ENCODE data around the gene KIF26B.

KIF26B gene

GRCh38 chr1:245512980-245513578 is 358.3 kb downstream of the KIF26B start:
- no peak for DNase-seq
- intact Hi-C loops (cut with DNase I), result no loop called here

GRCh38 chr1:245516284-245516759 is 361.5 kb downstream of the KIF26B start:
- no peak for DNase-seq
- intact Hi-C loops (cut with DNase I), result no loop called here

GRCh38 chr1:245520611-245521010 is 365.8 kb downstream of the KIF26B start:
- intact Hi-C loops (cut with DNase I), result no loop called here
- DNase-seq, result no peak

GRCh38 chr1:245526141-245526540 is 371.4 kb downstream of the KIF26B start:
- DNase-seq, result no peak
- intact Hi-C loops (cut with DNase I), result no loop called here

- intact Hi-C loops (cut with DNase I), result no loop called here
- no peak for DNase-seq
These were observed 373.5 kb downstream of the KIF26B start for GRCh38 chr1:245528258-245528635.

- no peak for DNase-seq
- intact Hi-C loops (cut with DNase I), result no loop called here
These were observed 376.2 kb downstream of the KIF26B start for GRCh38 chr1:245530937-245531336.

- intact Hi-C loops (cut with DNase I), result no loop called here
- DNase-seq, result no peak
These were observed 383.2 kb downstream of the KIF26B start for GRCh38 chr1:245537992-245538391.

- DNase-seq, result no peak
- intact Hi-C loops (cut with DNase I), result no loop called here
These were observed 383.9 kb downstream of the KIF26B start for GRCh38 chr1:245538671-245539070.

GRCh38 chr1:245541369-245541768 is 386.6 kb downstream of the KIF26B start:
- DNase-seq, result no peak
- intact Hi-C loops (cut with DNase I), result no loop called here

GRCh38 chr1:245542365-245542764 is 387.6 kb downstream of the KIF26B start:
- intact Hi-C loops (cut with DNase I), result no loop called here

GRCh38 chr1:245544236-245544635 is 389.5 kb downstream of the KIF26B start:
- DNase-seq, result no peak
- intact Hi-C loops (cut with DNase I), result no loop called here

More at GRCh38 chr1:245542365-245542764, 387.6 kb downstream of the KIF26B start:
- no peak for DNase-seq

GRCh38 chr1:245546875-245547274 is 392.1 kb downstream of the KIF26B start:
- intact Hi-C loops (cut with DNase I), result no loop called here

GRCh38 chr1:245549996-245550719 is 395.4 kb downstream of the KIF26B start:
- intact Hi-C loops (cut with DNase I), result no loop called here
- no peak for DNase-seq

More at GRCh38 chr1:245546875-245547274, 392.1 kb downstream of the KIF26B start:
- no peak for DNase-seq

GRCh38 chr1:245550720-245551043 is 395.9 kb downstream of the KIF26B start:
- intact Hi-C loops (cut with DNase I), result no loop called here
- no peak for DNase-seq

GRCh38 chr1:245551536-245551935 is 396.8 kb downstream of the KIF26B start:
- intact Hi-C loops (cut with DNase I), result no loop called here
- DNase-seq, result no peak

GRCh38 chr1:245552331-245552730 is 397.5 kb downstream of the KIF26B start:
- DNase-seq, result no peak
- intact Hi-C loops (cut with DNase I), result no loop called here

- DNase-seq, result no peak
- intact Hi-C loops (cut with DNase I), result no loop called here
These were observed 401.3 kb downstream of the KIF26B start for GRCh38 chr1:245556057-245556456.

- no peak for DNase-seq
- intact Hi-C loops (cut with DNase I), result no loop called here
These were observed 403.3 kb downstream of the KIF26B start for GRCh38 chr1:245558069-245558468.

GRCh38 chr1:245560316-245560859 is 405.6 kb downstream of the KIF26B start:
- intact Hi-C loops (cut with DNase I), result no loop called here
- DNase-seq, result no peak

- intact Hi-C loops (cut with DNase I), result no loop called here
These were observed 407.0 kb downstream of the KIF26B start for GRCh38 chr1:245561665-245562234.

GRCh38 chr1:245566134-245566533 is 411.3 kb downstream of the KIF26B start:
- intact Hi-C loops (cut with DNase I), result no loop called here
- no peak for DNase-seq

More at GRCh38 chr1:245561665-245562234, 407.0 kb downstream of the KIF26B start:
- DNase-seq, result no peak

- no peak for DNase-seq
- intact Hi-C loops (cut with DNase I), result no loop called here
These were observed 412.2 kb downstream of the KIF26B start for GRCh38 chr1:245566952-245567351.

Measured in posterior cingulate gyrus (tissue), 11 donors.